Esophagus muscularis mucosa (tissue), 4 donors: ENCODE measurements around the gene NAV2. TPM values are rescaled to one million over a fixed set of nuclear protein-coding genes. Genes with fewer than 3 reads are reported as not detected.

ENCODE experiments used
- DNase-seq: peaks from one replicate; pipeline ENCODE4 v3.0.0-alpha.2; 2017; ENCODE audit errors: extremely low spot score
- H3K27ac ChIP-seq, 4 donors: fragments of 200-600 bp; sonication (generic); replicated peaks in 1 of 4; 1 replicate in 3 of 4; 2 replicates in 1 of 4; pipeline ENCODE4 v1.5.1; 2016 to 2019; ENCODE audit warnings: mild to moderate bottlenecking in 1 of 4
- H3K27me3 ChIP-seq, 4 donors: fragments of 200-600 bp; sonication (generic); one replicate each; pipeline versions ENCODE4 v1.5.1 to v1.6.0; 2016 to 2019
- H3K36me3 ChIP-seq, 4 donors: fragments of 200-600 bp; sonication (generic); one replicate each; pipeline ENCODE4 v1.5.1; 2016 to 2019
- H3K4me1 ChIP-seq, 4 donors: fragments of 200-600 bp; sonication (generic); one replicate each; pipeline ENCODE4 v1.5.1; 2016 to 2019
- H3K4me3 ChIP-seq, 4 donors: fragments of 200-600 bp; sonication (generic); 1 replicate in 2 of 4; 2 replicates in 2 of 4; pipeline ENCODE4 v1.5.1; 2016 to 2019; ENCODE audit warnings: mild to moderate bottlenecking in 4 of 4, moderate library complexity in 1 of 4
- H3K9me3 ChIP-seq, 4 donors: fragments of 200-600 bp; sonication (generic); 1 replicate in 3 of 4; 2 replicates in 1 of 4; pipeline ENCODE4 v1.5.1; 2016 to 2019
- EP300 ChIP-seq: sonication (generic); formaldehyde crosslinking; IDR thresholded peaks from one replicate; pipeline ENCODE4 v1.6.1; 2017; ENCODE audit warnings: antibody characterized with exemption
- POLR2A ChIP-seq: fragments of 450-650 bp; IDR thresholded peaks from one replicate; pipeline ENCODE4 v1.6.1; 2017; ENCODE audit warnings: antibody characterized with exemption, moderate library complexity, mild to moderate bottlenecking, low read depth
- POLR2AphosphoS5 ChIP-seq, 2 donors: sonication (generic); formaldehyde crosslinking; IDR thresholded peaks; one replicate each; pipeline ENCODE4 v1.6.1; 2017; ENCODE audit warnings: antibody characterized with exemption in 2 of 2
- WGBS: methylation state at CpG from one replicate; pipeline ENCODE4 v1.1.5; 2018; 5-methylcytosine and 5-hydroxymethylcytosine counted together
- intact Hi-C: fragments of 100-400 bp; cut with DNase I; formaldehyde crosslinking; loops from one replicate; pipeline ENCODE4 v1.15.1; 2023
- total RNA-seq, 4 donors: library from RNA; depleted of rRNA; stranded (reverse); fragments of >200 nt; gene quantifications; one replicate each; pipeline versions ENCODE4 v1.1.0 to v1.2.1, GENCODE V29; 2016
- TF ChIP-seq, protein P1 (sequence below), 3 experiments: fragments of 200-600 bp in 2 of 3; fragments of 450-650 bp in 1 of 3; sonication (generic) in 2 of 3; IDR thresholded peaks; one replicate each; pipeline ENCODE4 v1.5.1; 2017 to 2019; ENCODE audit warnings: antibody characterized with exemption in 3 of 3, mild to moderate bottlenecking in 2 of 3, moderate library complexity in 1 of 3

Gene NAV2
- total RNA-seq, 4 donors from 2014 or later, result 21.9 to 57.0 (median 37.5) TPM

DNA sequence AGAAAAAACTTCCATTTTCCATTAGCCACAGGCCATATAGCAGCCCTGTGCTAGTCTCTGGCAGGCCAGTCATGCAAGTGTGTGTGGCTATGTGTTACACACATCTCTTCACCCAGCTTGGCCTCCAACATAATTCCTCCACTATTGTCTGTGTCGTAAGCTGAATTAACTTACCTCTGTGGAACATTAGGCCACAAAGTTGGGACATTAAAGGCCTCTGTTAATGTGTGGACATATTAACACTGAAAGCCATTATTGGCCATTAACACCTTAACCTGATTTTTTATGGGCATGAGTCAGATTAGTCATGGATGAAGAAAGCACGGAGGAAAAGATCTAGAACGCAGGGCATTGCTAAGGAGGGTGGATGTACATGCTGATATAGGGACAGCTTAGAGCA lies 347.5 kb downstream of the NAV2 start:
- intact Hi-C loops, result no loop called here
- TF ChIP-seq, protein P1, sequence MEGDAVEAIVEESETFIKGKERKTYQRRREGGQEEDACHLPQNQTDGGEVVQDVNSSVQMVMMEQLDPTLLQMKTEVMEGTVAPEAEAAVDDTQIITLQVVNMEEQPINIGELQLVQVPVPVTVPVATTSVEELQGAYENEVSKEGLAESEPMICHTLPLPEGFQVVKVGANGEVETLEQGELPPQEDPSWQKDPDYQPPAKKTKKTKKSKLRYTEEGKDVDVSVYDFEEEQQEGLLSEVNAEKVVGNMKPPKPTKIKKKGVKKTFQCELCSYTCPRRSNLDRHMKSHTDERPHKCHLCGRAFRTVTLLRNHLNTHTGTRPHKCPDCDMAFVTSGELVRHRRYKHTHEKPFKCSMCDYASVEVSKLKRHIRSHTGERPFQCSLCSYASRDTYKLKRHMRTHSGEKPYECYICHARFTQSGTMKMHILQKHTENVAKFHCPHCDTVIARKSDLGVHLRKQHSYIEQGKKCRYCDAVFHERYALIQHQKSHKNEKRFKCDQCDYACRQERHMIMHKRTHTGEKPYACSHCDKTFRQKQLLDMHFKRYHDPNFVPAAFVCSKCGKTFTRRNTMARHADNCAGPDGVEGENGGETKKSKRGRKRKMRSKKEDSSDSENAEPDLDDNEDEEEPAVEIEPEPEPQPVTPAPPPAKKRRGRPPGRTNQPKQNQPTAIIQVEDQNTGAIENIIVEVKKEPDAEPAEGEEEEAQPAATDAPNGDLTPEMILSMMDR (IDR thresholded peaks at IDR 0.05), result no peak
- TF ChIP-seq POLR2AphosphoS5 (IDR thresholded peaks at IDR 0.05) (no peak), EP300 (no peak), POLR2A (no peak)
- Histone ChIP-seq H3K4me1 (peaks cover 24 to 38% (median 36%) of the 10 kb centered on the region in 4 donors), H3K4me3 (no peak overlapping the region), H3K27me3 (no peaks in the 10 kb centered on the region), H3K27ac (no peak overlapping the region), H3K9me3 (no peaks in the 10 kb centered on the region), H3K36me3 (peaks cover 8 to 94% (median 34%) of the 10 kb centered on the region in 4 donors)
- 89% methylated on average over 3 of the region's 3 CpGs for WGBS
- DNase-seq, result no peak

DNA sequence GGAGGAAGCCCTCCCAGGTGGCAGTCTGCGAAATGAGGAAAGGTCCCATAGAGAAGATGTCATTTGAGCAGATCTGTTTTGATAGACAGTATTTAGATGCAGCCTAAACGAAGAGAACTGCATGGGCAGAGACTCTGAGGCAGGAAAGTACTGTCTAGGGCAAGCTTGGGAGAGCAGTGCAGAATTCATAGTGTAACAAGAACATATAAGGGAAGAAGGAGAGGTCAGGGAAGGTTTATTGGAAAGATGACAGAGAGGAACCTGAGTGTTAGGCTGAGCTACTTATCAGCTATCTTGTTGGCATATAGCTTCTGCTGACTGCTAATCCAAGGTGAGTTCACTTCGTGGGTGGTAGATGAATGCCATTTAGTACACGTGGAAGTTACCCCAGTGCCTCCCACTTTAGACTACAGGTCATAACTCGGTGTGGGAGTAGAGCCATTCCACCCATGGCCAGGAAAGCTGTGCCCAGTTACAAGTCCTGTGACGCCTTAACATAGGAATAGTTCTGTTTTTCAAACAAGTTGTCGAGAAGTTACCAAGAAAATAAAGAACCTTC lies 348.1 kb downstream of the NAV2 start:
- DNase-seq, result no peak
- H3K4me1 ChIP-seq, result peaks cover 23 to 33% (median 30%) of the 10 kb centered on the region in 4 donors
- no peak overlapping the region for H3K27ac ChIP-seq
- 63% methylated on average over 7 of the region's 7 CpGs for WGBS
- no peaks in the 10 kb centered on the region for H3K9me3 ChIP-seq
- intact Hi-C loops, result no loop called here
- H3K4me3 ChIP-seq, result no peak overlapping the region
- no peaks in the 10 kb centered on the region for H3K27me3 ChIP-seq
- peaks cover 2 to 93% (median 31%) of the 10 kb centered on the region in 4 donors for H3K36me3 ChIP-seq
- no peak for TF ChIP-seq POLR2A
- no peak for TF ChIP-seq POLR2AphosphoS5 (IDR thresholded peaks at IDR 0.05)
- no peak for TF ChIP-seq EP300
- TF ChIP-seq, protein P1 (IDR thresholded peaks at IDR 0.05), result no peak

DNA sequence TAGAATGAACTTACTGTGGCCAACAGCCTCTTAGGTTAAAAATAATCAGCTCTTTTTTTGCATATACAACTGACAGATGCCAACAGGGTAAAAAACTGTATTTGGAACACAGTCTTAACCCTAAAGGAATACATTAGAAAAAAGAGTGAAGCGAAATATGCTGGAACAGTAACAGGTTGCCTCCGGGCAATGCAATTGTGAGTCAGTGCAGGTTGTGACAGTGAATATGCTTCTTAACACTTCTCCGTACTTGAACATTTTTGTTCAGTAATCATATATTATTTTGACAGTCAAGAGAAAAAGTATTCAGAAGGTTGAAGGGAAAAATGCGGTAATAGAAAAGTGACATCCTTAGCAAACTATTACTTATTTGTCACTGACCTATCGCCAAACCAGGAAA lies 349.1 kb downstream of the NAV2 start:
- TF ChIP-seq POLR2A (no peak), POLR2AphosphoS5 (IDR thresholded peaks at IDR 0.05) (no peak), EP300 (no peak)
- TF ChIP-seq, protein P1 (IDR thresholded peaks at IDR 0.05), result no peak
- intact Hi-C loops, result no loop called here
- no peak for DNase-seq
- Histone ChIP-seq H3K27me3 (no peaks in the 10 kb centered on the region), H3K4me3 (no peak overlapping the region), H3K36me3 (peaks cover 0 to 84% (median 27%) of the 10 kb centered on the region in 4 donors), H3K9me3 (no peaks in the 10 kb centered on the region), H3K27ac (no peak overlapping the region), H3K4me1 (peaks cover 15 to 22% (median 20%) of the 10 kb centered on the region in 4 donors)
- 94% methylated on average over 5 of the region's 5 CpGs for WGBS

DNA sequence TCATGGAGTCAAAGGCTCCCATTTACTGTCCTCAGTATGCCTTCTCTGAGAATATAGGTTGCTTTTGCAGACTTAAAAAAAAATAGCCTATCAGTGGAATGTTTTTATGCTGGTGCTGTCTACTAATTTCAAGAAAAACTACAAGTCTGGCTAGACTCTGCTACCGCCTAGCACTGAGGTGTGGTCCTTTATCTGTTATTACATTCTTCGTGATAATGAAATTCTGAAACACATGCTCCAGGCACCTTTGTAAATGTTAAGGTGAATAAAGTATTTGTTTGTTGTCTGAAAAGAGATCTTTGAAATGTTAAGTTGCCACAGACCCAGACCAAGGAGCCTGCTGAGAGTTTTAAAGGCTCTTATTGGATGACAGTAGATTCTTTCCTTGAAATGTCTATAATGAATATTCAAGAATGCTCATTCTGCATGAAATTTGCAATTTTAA lies 352.3 kb downstream of the NAV2 start:
- Histone ChIP-seq H3K4me3 (no peak overlapping the region), H3K36me3 (peaks cover 14 to 81% (median 34%) of the 10 kb centered on the region in 4 donors), H3K27me3 (no peaks in the 10 kb centered on the region), H3K4me1 (peaks cover 5 to 10% (median 9%) of the 10 kb centered on the region in 4 donors), H3K9me3 (no peaks in the 10 kb centered on the region), H3K27ac (no peak overlapping the region)
- intact Hi-C loops, result no loop called here
- WGBS, result 94% methylated on average over 2 of the region's 2 CpGs
- DNase-seq, result no peak
- TF ChIP-seq EP300, result no peak
- TF ChIP-seq POLR2A, result no peak
- TF ChIP-seq POLR2AphosphoS5 (IDR thresholded peaks at IDR 0.05), result no peak
- TF ChIP-seq, protein P1 (IDR thresholded peaks at IDR 0.05), result no peak

DNA sequence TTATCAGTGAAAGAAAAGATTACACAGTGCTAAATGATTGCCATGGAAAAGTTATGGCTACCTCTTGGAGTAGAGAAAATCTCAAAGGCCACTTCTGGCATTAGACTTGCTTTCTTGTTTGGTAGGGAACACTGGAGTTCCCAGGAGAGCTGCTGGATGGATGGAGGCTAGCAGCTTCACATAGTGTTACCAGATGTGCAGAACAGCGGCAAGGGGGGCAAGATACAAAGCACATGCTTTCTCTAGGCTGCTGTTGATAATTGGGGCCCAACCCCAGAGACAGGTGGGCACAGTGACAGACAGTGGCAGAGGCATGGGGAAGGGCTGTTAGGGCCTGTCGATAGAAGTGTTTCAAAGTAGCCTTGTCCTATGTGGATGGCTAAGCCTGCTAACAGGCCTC lies 352.8 kb downstream of the NAV2 start:
- H3K27ac ChIP-seq, result no peak overlapping the region
- WGBS, result 86% methylated on average over 2 of the region's 2 CpGs

More for the DNA sequence above, 352.8 kb downstream of the NAV2 start:
- H3K9me3 ChIP-seq, result no peaks in the 10 kb centered on the region
- H3K27me3 ChIP-seq, result no peaks in the 10 kb centered on the region
- H3K36me3 ChIP-seq, result peaks cover 14 to 80% (median 34%) of the 10 kb centered on the region in 4 donors
- no peak for DNase-seq
- intact Hi-C loops, result no loop called here
- TF ChIP-seq EP300 (no peak), POLR2AphosphoS5 (IDR thresholded peaks at IDR 0.05) (no peak), POLR2A (no peak)
- TF ChIP-seq, protein P1 (IDR thresholded peaks at IDR 0.05), result no peak
- H3K4me1 ChIP-seq, result peaks cover under 1 to 7% (median 6%) of the 10 kb centered on the region in 4 donors
- no peak overlapping the region for H3K4me3 ChIP-seq
